HT-29 (cell line): Measurements from ENCODE around the gene RNF152. TPM values are rescaled to one million over a fixed set of nuclear protein-coding genes. Genes with fewer than 3 reads are reported as not detected.

ENCODE experiments used
- DNase-seq: peaks from one replicate; pipeline ENCODE4 v3.0.0-alpha.2; 2015; ENCODE audit warnings: low spot score
- total RNA-seq: library from RNA; depleted of rRNA; stranded (reverse); fragments of >200 nt; shearing (Covaris generic); gene quantifications from 2 replicates; pipeline ENCODE4 v1.2.3, GENCODE V29; 2014

RNF152 gene
- total RNA-seq, 1 experiment from 2014 or later: not detected

GRCh38 chr18:61894751-61895524 lies 2.1 kb upstream of the RNF152 start:
- DNase-seq: no peak

- DNase-seq: no peak
Observed at GRCh38 chr18:61893971-61894750, 1.4 kb upstream of the RNF152 start.

- DNase-seq: no peak
Observed at GRCh38 chr18:61893309-61893970, 633 bp upstream of the RNF152 start.

- no peak for DNase-seq
Observed at GRCh38 chr18:61891894-61892293, 913 bp downstream of the RNF152 start.

- DNase-seq: no peak
Observed at GRCh38 chr18:61891271-61891670, 1.5 kb downstream of the RNF152 start.

- no peak for DNase-seq
Observed at GRCh38 chr18:61890344-61890743, 2.5 kb downstream of the RNF152 start.

- DNase-seq: no peak
Observed at GRCh38 chr18:61889541-61889940, 3.3 kb downstream of the RNF152 start.

- no peak for DNase-seq
Observed at GRCh38 chr18:61888622-61889021, 4.2 kb downstream of the RNF152 start.

- no peak for DNase-seq
Observed at GRCh38 chr18:61887838-61888237, 5.0 kb downstream of the RNF152 start.

GRCh38 chr18:61883547-61883946 lies 9.3 kb downstream of the RNF152 start:
- DNase-seq: no peak

GRCh38 chr18:61882296-61883004 lies 10.4 kb downstream of the RNF152 start:
- no peak for DNase-seq

- DNase-seq: no peak
Observed at GRCh38 chr18:61876899-61877298, 15.9 kb downstream of the RNF152 start.

- no peak for DNase-seq
Observed at GRCh38 chr18:61870151-61870550, 22.7 kb downstream of the RNF152 start.

GRCh38 chr18:61869636-61870035 lies 23.2 kb downstream of the RNF152 start:
- no peak for DNase-seq

- DNase-seq: no peak
Observed at GRCh38 chr18:61865466-61866175, 27.2 kb downstream of the RNF152 start.

GRCh38 chr18:61861372-61861771 lies 31.4 kb downstream of the RNF152 start:
- DNase-seq: no peak

GRCh38 chr18:61860302-61860701 lies 32.5 kb downstream of the RNF152 start:
- no peak for DNase-seq

- DNase-seq: no peak
Observed at GRCh38 chr18:61859113-61859512, 33.7 kb downstream of the RNF152 start.

- DNase-seq: no peak
Observed at GRCh38 chr18:61856678-61857077, 36.1 kb downstream of the RNF152 start.

GRCh38 chr18:61855449-61856378 lies 37.1 kb downstream of the RNF152 start:
- DNase-seq: no peak
